NCI-H2107 (cell line): ENCODE measurements around the gene ARHGAP11A.
"Not testable (repeated sequence)": the region's sequence is repeated elsewhere in the genome, so short reads cannot be mapped to it uniquely, and the experiment has no call there.

Experiments
- DNase-seq: peaks from one replicate; lab custom pipeline; 2025; lab: John Stamatoyannopoulos, UW

The ARHGAP11A gene

GRCh38 chr15:32615051-32615870 lies at the start of gene ARHGAP11A:
TSS of gene ARHGAP11A (plus strand) at chr15:32615504. CDS start at chr15:32616212, 708 bp downstream.
- DNase-seq = not testable (repeated sequence)

GRCh38 chr15:32568988-32569387 lies 46.3 kb upstream of the ARHGAP11A start:
- not testable (repeated sequence) for DNase-seq

GRCh38 chr15:32578482-32578881 lies 36.8 kb upstream of the ARHGAP11A start:
- DNase-seq = not testable (repeated sequence)

- not testable (repeated sequence) for DNase-seq
Observed at GRCh38 chr15:32585844-32586243, 29.5 kb upstream of the ARHGAP11A start.

GRCh38 chr15:32593151-32593550 lies 22.2 kb upstream of the ARHGAP11A start, which contains the start of gene GOLGA8N:
TSS of gene GOLGA8N (plus strand) at chr15:32593456.
- not testable (repeated sequence) for DNase-seq

- DNase-seq = not testable (repeated sequence)
Observed at GRCh38 chr15:32609518-32609917, 5.8 kb upstream of the ARHGAP11A start.

- not testable (repeated sequence) for DNase-seq
Observed at GRCh38 chr15:32610719-32611118, 4.6 kb upstream of the ARHGAP11A start.

GRCh38 chr15:32614712-32615050 lies 623 bp upstream of the ARHGAP11A start:
- not testable (repeated sequence) for DNase-seq

- DNase-seq = not testable (repeated sequence)
Observed at GRCh38 chr15:32615871-32616426, 645 bp downstream of the ARHGAP11A start.

- DNase-seq = no peak
Observed at GRCh38 chr15:32636410-32636809, 21.1 kb downstream of the ARHGAP11A start.

- DNase-seq = no peak
Observed at GRCh38 chr15:32636908-32637567, 21.7 kb downstream of the ARHGAP11A start.

- no peak for DNase-seq
Observed at GRCh38 chr15:32637704-32638103, 22.4 kb downstream of the ARHGAP11A start.

- peak; percentile 18 for DNase-seq
Observed at GRCh38 chr15:32641517-32642059, 26.3 kb downstream of the ARHGAP11A start, which contains the start of gene SCG5. TSS of gene SCG5 (plus strand) at chr15:32641710. CDS start at chr15:32643593, 1,883 bp downstream.

GRCh38 chr15:32642667-32643435 lies 27.5 kb downstream of the ARHGAP11A start:
- no peak for DNase-seq

- DNase-seq = no peak
Observed at GRCh38 chr15:32643907-32644445, 28.7 kb downstream of the ARHGAP11A start.

- DNase-seq = peak; percentile 8
Observed at GRCh38 chr15:32646291-32646690, 31.0 kb downstream of the ARHGAP11A start.

GRCh38 chr15:32649342-32649741 lies 34.0 kb downstream of the ARHGAP11A start:
- DNase-seq = no peak

GRCh38 chr15:32651229-32651837 lies 36.0 kb downstream of the ARHGAP11A start:
- peak; percentile 6 for DNase-seq

- no peak for DNase-seq
Observed at GRCh38 chr15:32652178-32652577, 36.9 kb downstream of the ARHGAP11A start.

- DNase-seq = no peak
Observed at GRCh38 chr15:32656091-32656490, 40.8 kb downstream of the ARHGAP11A start.

- no peak for DNase-seq
Observed at GRCh38 chr15:32656496-32656895, 41.2 kb downstream of the ARHGAP11A start.
